IMR-90 (cell line): ENCODE measurements around the gene TVP23C. TPM values are rescaled to one million over a fixed set of nuclear protein-coding genes. Genes with fewer than 3 reads are reported as not detected.
A peak's percentile ranks its signal among the peaks of the same experiment; 100 is the strongest.

Experiments used
- ATAC-seq: fragments of 200-7000 bp; cut with Tn5 transposase; 2 replicates; pipeline ENCODE4 v1.9.1; 2020; ENCODE audit warnings: low read depth, mild to moderate bottlenecking, moderate library complexity
- BruUV-seq: library from RNA; stranded (reverse); fragments of 400-500 nt; replicated peaks from 2 replicates; lab custom pipeline; 2021; lab: Mats Ljungman, UMichigan
- CTCF ChIA-PET: fragments of 300-600 bp; formaldehyde crosslinking; extraction: SDS; loops from one replicate; lab custom pipeline; 2021; ENCODE audit warnings: antibody characterized with exemption; lab: Yijun Ruan, JAX
- POLR2A ChIA-PET: fragments of 300-600 bp; sonication (Branson Sonifier 250); formaldehyde crosslinking; loops from one replicate; lab custom pipeline; 2022; ENCODE audit warnings: antibody characterized with exemption; ENCODE audit not compliant: unreplicated experiment; lab: Charles Lee
- DNase-seq: peaks from one replicate; pipeline ENCODE4 v3.0.0; 2013
- H2AFZ ChIP-seq: replicated peaks from 2 replicates; pipeline ENCODE3; 2013; ENCODE audit warnings: low read length, mild to moderate bottlenecking; ENCODE audit not compliant: poor library complexity
- H2AK5ac ChIP-seq: 2 replicates; pipeline ENCODE4 v1.6.1; 2013; ENCODE audit warnings: low read depth, low read length, inconsistent platforms
- H2AK9ac ChIP-seq: replicated peaks from 2 replicates; pipeline ENCODE3; 2013; ENCODE audit warnings: mild to moderate bottlenecking, low read depth, low read length, moderate library complexity; ENCODE audit not compliant: poor library complexity
- H2BK120ac ChIP-seq: 2 replicates; pipeline ENCODE4 v1.6.1; 2013; ENCODE audit warnings: low read depth, low read length, inconsistent platforms
- H2BK15ac ChIP-seq: 3 replicates; pipeline ENCODE4 v1.6.1; 2013; ENCODE audit warnings: low read depth, low read length, inconsistent platforms
- H2BK20ac ChIP-seq: 2 replicates; pipeline ENCODE4 v1.6.1; 2013; ENCODE audit warnings: low read depth, mild to moderate bottlenecking, inconsistent platforms, low read length, moderate library complexity
- H2BK5ac ChIP-seq: 2 replicates; pipeline ENCODE4 v1.6.1; 2013; ENCODE audit warnings: mild to moderate bottlenecking, low read depth, low read length, inconsistent platforms; ENCODE audit not compliant: poor library complexity, severe bottlenecking
- H3K14ac ChIP-seq: replicated peaks from 2 replicates; pipeline ENCODE4 v1.6.1; 2013; ENCODE audit warnings: low read depth, low read length, inconsistent platforms
- H3K18ac ChIP-seq: 2 replicates; pipeline ENCODE4 v1.6.1; 2013; ENCODE audit warnings: low read depth, low read length, control low read depth
- H3K23ac ChIP-seq: 2 replicates; pipeline ENCODE4 v1.6.1; 2013; ENCODE audit warnings: low read depth, low read length, inconsistent platforms
- H3K27ac ChIP-seq: 2 replicates; pipeline ENCODE4 v1.5.1; 2013; ENCODE audit warnings: mild to moderate bottlenecking, control low read depth, low read length; ENCODE audit not compliant: insufficient read depth
- H3K27me3 ChIP-seq: 2 replicates; pipeline ENCODE4 v1.6.1; 2013; ENCODE audit warnings: low read length; ENCODE audit not compliant: control insufficient read depth, insufficient read depth
- H3K36me3 ChIP-seq: 2 replicates; pipeline ENCODE4 v1.6.1; 2013; ENCODE audit warnings: low read length, mixed read lengths; ENCODE audit not compliant: control insufficient read depth, insufficient read depth
- H3K4ac ChIP-seq: 2 replicates; pipeline ENCODE4 v1.6.1; 2013; ENCODE audit warnings: low read depth, low read length, inconsistent platforms
- H3K4me1 ChIP-seq: 2 replicates; pipeline ENCODE4 v1.6.1; 2013; ENCODE audit warnings: low read length, mixed read lengths; ENCODE audit not compliant: control insufficient read depth, insufficient read depth
- H3K4me2 ChIP-seq: 2 replicates; pipeline ENCODE4 v1.6.1; 2013; ENCODE audit warnings: low read depth, mild to moderate bottlenecking, control low read depth, low read length, moderate library complexity
- H3K4me3 ChIP-seq: 2 replicates; pipeline ENCODE4 v1.5.1; 2013; ENCODE audit warnings: low read depth, mild to moderate bottlenecking, control low read depth, low read length, moderate library complexity; ENCODE audit not compliant: insufficient read depth
- H3K56ac ChIP-seq: 2 replicates; pipeline ENCODE4 v1.6.1; 2013; ENCODE audit warnings: low read length, inconsistent platforms; ENCODE audit not compliant: insufficient read depth; ENCODE audit errors: extremely low read depth
- H3K79me1 ChIP-seq, 2 experiments: 2 replicates each; pipeline ENCODE4 v1.6.1; 2013; ENCODE audit warnings: low read length in 2 of 2, inconsistent platforms in 1 of 2, low read depth in 1 of 2
- H3K9ac ChIP-seq: 2 replicates; pipeline ENCODE4 v1.6.1; 2013; ENCODE audit warnings: low read depth, low read length, control low read depth
- H3K9me1 ChIP-seq: 2 replicates; pipeline ENCODE4 v1.6.1; 2013; ENCODE audit warnings: low read length, inconsistent platforms; ENCODE audit not compliant: insufficient read depth
- H3K9me3 ChIP-seq: 2 replicates; pipeline ENCODE4 v1.6.1; 2013; ENCODE audit warnings: low read length; ENCODE audit not compliant: control insufficient read depth, insufficient read depth
- H4K20me1 ChIP-seq: 2 replicates; pipeline ENCODE4 v1.6.1; 2013; ENCODE audit warnings: low read length, inconsistent platforms; ENCODE audit not compliant: insufficient read depth
- H4K5ac ChIP-seq: 2 replicates; pipeline ENCODE4 v1.6.1; 2013; ENCODE audit warnings: mild to moderate bottlenecking, low read depth, low read length, control low read depth
- H4K8ac ChIP-seq, 2 experiments: 2 replicates each; pipeline ENCODE4 v1.6.1; 2013; ENCODE audit warnings: low read depth in 2 of 2, low read length in 2 of 2, control low read depth in 1 of 2, inconsistent platforms in 1 of 2
- H4K91ac ChIP-seq: 2 replicates; pipeline ENCODE4 v1.6.1; 2013; ENCODE audit warnings: low read depth, low read length, inconsistent platforms; ENCODE audit not compliant: insufficient read depth
- FOS ChIP-seq: fragments of 150-350 bp; IDR thresholded peaks from 2 replicates; pipeline ENCODE4 v1.6.1; 2016; ENCODE audit warnings: low read depth, low read length
- MAFK ChIP-seq: IDR thresholded peaks from 2 replicates; pipeline ENCODE4 v1.6.1; 2012; ENCODE audit warnings: low read depth, low read length, improper control_type of control experiment
- MXI1 ChIP-seq: IDR thresholded peaks from 2 replicates; pipeline ENCODE4 v1.6.1; 2012; ENCODE audit warnings: low read depth, mild to moderate bottlenecking, low read length, moderate library complexity, borderline replicate concordance
- POLR2A ChIP-seq: IDR thresholded peaks from 2 replicates; pipeline ENCODE4 v1.6.1; 2012; ENCODE audit warnings: mild to moderate bottlenecking, low read depth, low read length
- RCOR1 ChIP-seq: IDR thresholded peaks from 2 replicates; pipeline ENCODE4 v1.6.1; 2012; ENCODE audit warnings: mild to moderate bottlenecking, low read length, improper control_type of control experiment; ENCODE audit not compliant: insufficient replicate concordance
- WGBS, 2 experiments: methylation state at CpG; one replicate each; pipeline versions ENCODE4 v1.1.5 to v1.1.7; 2013; ENCODE audit warnings: missing lambda C conversion rate in 2 of 2; ENCODE audit not compliant: insufficient read length in 1 of 2; ENCODE audit errors: extremely low coverage in 2 of 2; 5-methylcytosine and 5-hydroxymethylcytosine counted together
- dilution Hi-C: fragments of 300-500 bp; cut with HindIII; formaldehyde crosslinking; loops from one replicate; pipeline ENCODE4 v1.14.3; 2018; ENCODE audit warnings: low sequenced_read_pairs; ENCODE audit not compliant: unreplicated experiment
- in situ Hi-C: fragments of 300-500 bp; cut with MboI; formaldehyde crosslinking; loops from 3 replicates; pipeline ENCODE4 v1.14.3; 2019; ENCODE audit warnings: low sequenced_read_pairs, inconsistent platforms, mixed read lengths
- intact Hi-C: fragments of 100-400 bp; cut with micrococcal nuclease; formaldehyde crosslinking; loops from 2 replicates; pipeline ENCODE4 v1.10.0; 2022
- polyA plus RNA-seq, 3 experiments: library from polyadenylated mRNA; depleted of rRNA; stranded (reverse); fragments of >200 nt; gene quantifications; 2 replicates each; pipeline ENCODE4 v1.2.3, GENCODE V29; 2012; ENCODE audit warnings: low replicate concordance in 1 of 3
- total RNA-seq: library from RNA; depleted of rRNA; stranded (reverse); fragments of >200 nt; gene quantifications from 2 replicates; pipeline ENCODE4 v1.2.3, GENCODE V29; 2012
- TF ChIP-seq, protein P1 (sequence below): fragments of 150-350 bp; IDR thresholded peaks from 2 replicates; pipeline ENCODE4 v1.6.1; 2017; ENCODE audit warnings: mild to moderate bottlenecking, antibody characterized with exemption, low read length, low read depth
- TF ChIP-seq, protein P2 (sequence below): conservative IDR thresholded peaks from 2 replicates; pipeline ENCODE4 v1.5.1; 2012; ENCODE audit warnings: mild to moderate bottlenecking, low read depth, low read length, improper control_type of control experiment

TVP23C gene
- total and polyA plus RNA-seq, 2 of the 4 experiments (the other 2 are of a cell fraction), result 7.5 to 12.0 TPM

GRCh38 chr17:15465045-15465701 lies 98.1 kb downstream of the TVP23C start:
- no peak overlapping the region for H3K4me2 ChIP-seq
- H2AK9ac ChIP-seq, result peak overlapping the region; percentile 0
- peak overlapping the region; percentile 85 for H2BK120ac ChIP-seq
- H3K4ac ChIP-seq, result peak overlapping the region; percentile 86
- H3K4me1 ChIP-seq, result peaks cover 16% of the 10 kb centered on the region
- H2BK15ac ChIP-seq, result peak overlapping the region; percentile 57; the same call in 2 of the 3 replicates
- H4K5ac ChIP-seq, result peak overlapping the region; percentile 19; the same call in 1 of the 2 replicates
- H3K79me1 ChIP-seq, result peaks cover 2 to 8% of the 10 kb centered on the region in 2 experiments; a peak in 1 of 4 replicates
- peak overlapping the region; percentile 99 for H2AK5ac ChIP-seq
- no peak overlapping the region for H3K9ac ChIP-seq
- ChIA-PET CTCF (no interaction called here), POLR2A (interaction anchor here (0.6 kb wide), 1 partner anchor 187 kb away, joined by 3 read pairs; no protein-coding TSS in a partner anchor)
- H2BK20ac ChIP-seq, result peak overlapping the region; percentile 8
- H2AFZ ChIP-seq, result peak overlapping the region; percentile 64
- in situ Hi-C loops (no loop called here), dilution Hi-C loops (no loop called here), intact Hi-C loops (no loop called here)
- no peaks in the 10 kb centered on the region for H3K36me3 ChIP-seq
- no TSS peak for BruUV-seq
- no peak overlapping the region for H3K27ac ChIP-seq
- TF ChIP-seq MXI1 (no peak), MAFK (no peak), RCOR1 (no peak), FOS (no peak), POLR2A (no peak)
- TF ChIP-seq, protein P1, sequence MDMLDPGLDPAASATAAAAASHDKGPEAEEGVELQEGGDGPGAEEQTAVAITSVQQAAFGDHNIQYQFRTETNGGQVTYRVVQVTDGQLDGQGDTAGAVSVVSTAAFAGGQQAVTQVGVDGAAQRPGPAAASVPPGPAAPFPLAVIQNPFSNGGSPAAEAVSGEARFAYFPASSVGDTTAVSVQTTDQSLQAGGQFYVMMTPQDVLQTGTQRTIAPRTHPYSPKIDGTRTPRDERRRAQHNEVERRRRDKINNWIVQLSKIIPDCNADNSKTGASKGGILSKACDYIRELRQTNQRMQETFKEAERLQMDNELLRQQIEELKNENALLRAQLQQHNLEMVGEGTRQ, result no peak
- TF ChIP-seq, protein P2, sequence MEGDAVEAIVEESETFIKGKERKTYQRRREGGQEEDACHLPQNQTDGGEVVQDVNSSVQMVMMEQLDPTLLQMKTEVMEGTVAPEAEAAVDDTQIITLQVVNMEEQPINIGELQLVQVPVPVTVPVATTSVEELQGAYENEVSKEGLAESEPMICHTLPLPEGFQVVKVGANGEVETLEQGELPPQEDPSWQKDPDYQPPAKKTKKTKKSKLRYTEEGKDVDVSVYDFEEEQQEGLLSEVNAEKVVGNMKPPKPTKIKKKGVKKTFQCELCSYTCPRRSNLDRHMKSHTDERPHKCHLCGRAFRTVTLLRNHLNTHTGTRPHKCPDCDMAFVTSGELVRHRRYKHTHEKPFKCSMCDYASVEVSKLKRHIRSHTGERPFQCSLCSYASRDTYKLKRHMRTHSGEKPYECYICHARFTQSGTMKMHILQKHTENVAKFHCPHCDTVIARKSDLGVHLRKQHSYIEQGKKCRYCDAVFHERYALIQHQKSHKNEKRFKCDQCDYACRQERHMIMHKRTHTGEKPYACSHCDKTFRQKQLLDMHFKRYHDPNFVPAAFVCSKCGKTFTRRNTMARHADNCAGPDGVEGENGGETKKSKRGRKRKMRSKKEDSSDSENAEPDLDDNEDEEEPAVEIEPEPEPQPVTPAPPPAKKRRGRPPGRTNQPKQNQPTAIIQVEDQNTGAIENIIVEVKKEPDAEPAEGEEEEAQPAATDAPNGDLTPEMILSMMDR, result no peak
- peak overlapping the region; percentile 70 for H2BK5ac ChIP-seq
- peak overlapping the region; percentile 22 for H3K18ac ChIP-seq
- H3K23ac ChIP-seq, result peak overlapping the region; percentile 81
- no peak overlapping the region for H3K4me3 ChIP-seq
- peak overlapping the region; percentile 88 for H3K14ac ChIP-seq
- DNase-seq, result no peak
- H3K27me3 ChIP-seq, result no peaks in the 10 kb centered on the region
- no peak for ATAC-seq
- H4K8ac ChIP-seq, result peak overlapping the region in 1 of 2 experiments; percentile 51; a peak in 1 of 4 replicates
- WGBS, 2 experiments, result no CpG with 5 or more reads among the region's 2 CpGs
- H3K56ac ChIP-seq, result no peak overlapping the region
- no peaks in the 10 kb centered on the region for H3K9me3 ChIP-seq
- peaks cover 6% of the 10 kb centered on the region; the same call in 1 of the 2 replicates for H4K20me1 ChIP-seq
- H4K91ac ChIP-seq, result peak overlapping the region; percentile 48
- H3K9me1 ChIP-seq, result peaks cover 24% of the 10 kb centered on the region
